Measurements from ENCODE around the gene NHSL2. TPM values are rescaled to one million over a fixed set of nuclear protein-coding genes. Genes with fewer than 3 reads are reported as not detected.

NHSL2 gene
- total RNA-seq, 1 donor from 2014 or later, result 58.1 TPM

DNA sequence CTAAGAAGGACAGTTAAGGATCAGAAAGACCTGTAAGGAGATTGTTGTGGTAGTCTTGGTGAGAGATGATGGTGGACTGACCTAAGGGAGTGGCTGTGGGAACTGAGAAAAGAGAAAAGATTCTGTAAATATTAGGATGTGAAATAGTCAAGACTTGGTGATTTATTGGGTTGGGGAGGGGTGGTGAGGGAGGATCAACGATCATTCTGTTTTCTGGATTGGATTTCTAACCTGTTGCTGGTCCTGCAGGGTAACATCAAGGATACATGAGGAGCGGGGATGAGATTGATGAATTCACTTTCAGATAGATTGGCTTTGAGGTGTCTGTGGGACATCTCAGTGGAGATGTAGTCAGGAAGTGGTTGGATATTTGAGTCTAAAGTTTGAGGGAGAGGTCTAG, 272.3 kb downstream of the NHSL2 start:
- Histone ChIP-seq H3K4me3 (peak overlapping the region in 1 of 2 donors; percentile 71), H3K27me3 (no peaks in the 10 kb centered on the region), H3K27ac (no peak overlapping the region), H3K36me3 (peaks cover 0 to 10% of the 10 kb centered on the region in 2 donors), H3K4me1 (peaks cover 0 to 4% of the 10 kb centered on the region in 2 donors), H3K9me3 (no peaks in the 10 kb centered on the region)
- intact Hi-C loops (cut with DNase I), result loop anchor here (5.0 kb wide), 2 partner anchors 166 to 186 kb away; no protein-coding TSS in a partner anchor
- DNase-seq (ENCODE audit: low spot score in 2 of 2), result no peak
- TF ChIP-seq, protein P1, sequence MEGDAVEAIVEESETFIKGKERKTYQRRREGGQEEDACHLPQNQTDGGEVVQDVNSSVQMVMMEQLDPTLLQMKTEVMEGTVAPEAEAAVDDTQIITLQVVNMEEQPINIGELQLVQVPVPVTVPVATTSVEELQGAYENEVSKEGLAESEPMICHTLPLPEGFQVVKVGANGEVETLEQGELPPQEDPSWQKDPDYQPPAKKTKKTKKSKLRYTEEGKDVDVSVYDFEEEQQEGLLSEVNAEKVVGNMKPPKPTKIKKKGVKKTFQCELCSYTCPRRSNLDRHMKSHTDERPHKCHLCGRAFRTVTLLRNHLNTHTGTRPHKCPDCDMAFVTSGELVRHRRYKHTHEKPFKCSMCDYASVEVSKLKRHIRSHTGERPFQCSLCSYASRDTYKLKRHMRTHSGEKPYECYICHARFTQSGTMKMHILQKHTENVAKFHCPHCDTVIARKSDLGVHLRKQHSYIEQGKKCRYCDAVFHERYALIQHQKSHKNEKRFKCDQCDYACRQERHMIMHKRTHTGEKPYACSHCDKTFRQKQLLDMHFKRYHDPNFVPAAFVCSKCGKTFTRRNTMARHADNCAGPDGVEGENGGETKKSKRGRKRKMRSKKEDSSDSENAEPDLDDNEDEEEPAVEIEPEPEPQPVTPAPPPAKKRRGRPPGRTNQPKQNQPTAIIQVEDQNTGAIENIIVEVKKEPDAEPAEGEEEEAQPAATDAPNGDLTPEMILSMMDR (IDR thresholded peaks at IDR 0.05), result no peak

DNA sequence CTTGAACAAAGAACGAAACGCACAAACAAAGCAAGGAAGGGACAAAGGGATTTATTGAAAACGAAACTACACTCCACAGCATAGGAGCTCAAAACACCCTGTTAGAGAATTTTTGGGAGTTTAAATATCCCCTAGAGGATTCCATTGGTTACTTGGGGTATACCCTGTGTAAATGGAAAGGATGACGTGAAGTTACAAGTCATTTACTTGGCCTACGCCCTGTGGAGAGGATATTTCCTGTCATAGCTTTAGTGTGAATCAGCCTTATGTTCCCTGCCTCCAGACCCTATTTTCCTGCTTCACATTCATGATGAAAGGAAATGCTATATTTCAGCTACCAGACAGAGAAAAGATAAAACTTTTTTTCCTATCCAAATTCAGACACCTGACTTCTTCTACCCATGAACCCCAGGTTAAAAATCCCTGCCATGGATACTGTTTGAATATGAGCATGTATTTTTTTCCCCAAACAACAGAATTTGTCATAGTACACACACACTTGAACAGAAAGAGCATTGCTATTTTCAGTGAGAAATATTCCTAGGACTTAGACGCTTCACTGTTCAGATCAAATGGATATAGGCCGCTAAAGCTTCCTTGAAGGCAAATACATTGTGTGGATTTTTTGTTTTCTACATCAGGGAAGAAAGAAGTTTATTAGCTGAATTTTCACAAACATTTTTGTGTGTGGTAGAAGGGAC, 291.3 kb downstream of the NHSL2 start:
- H3K4me3 ChIP-seq, result no peak overlapping the region
- TF ChIP-seq, protein P1 (IDR thresholded peaks at IDR 0.05), result no peak
- H3K36me3 ChIP-seq, result peaks cover 0 to 26% of the 10 kb centered on the region in 2 donors
- H3K27me3 ChIP-seq, result no peaks in the 10 kb centered on the region
- no peak overlapping the region for H3K27ac ChIP-seq
- intact Hi-C loops (cut with DNase I), result no loop called here
- no peaks in the 10 kb centered on the region for H3K9me3 ChIP-seq
- no peaks in the 10 kb centered on the region for H3K4me1 ChIP-seq
- DNase-seq (ENCODE audit: low spot score in 2 of 2), result no peak

Other genes with a start within 250 kb of the NHSL2 start
- not detected for gene CXorf49, start 192.6 kb upstream of the NHSL2 start, total RNA-seq
- gene CXorf49B, start 147.5 kb upstream of the NHSL2 start, total RNA-seq, result not detected
- gene RTL5, start 221.1 kb downstream of the NHSL2 start, total RNA-seq, result 17.1 TPM